Liver (tissue), 3 donors: ENCODE data around the gene MTHFD2L.

Experiments
- EGR1 ChIP-seq, 2 donors: IDR thresholded peaks; 2 replicates each; pipeline ENCODE4 v1.6.1; 2016 to 2018; ENCODE audit warnings: antibody characterized with exemption in 2 of 2, low read depth in 2 of 2
- JUND ChIP-seq, 2 donors: IDR thresholded peaks; 2 replicates each; pipeline ENCODE4 v1.6.1; 2016; ENCODE audit warnings: antibody characterized with exemption in 2 of 2
- RAD21 ChIP-seq, 2 donors: IDR thresholded peaks; 2 replicates each; pipeline ENCODE4 v1.6.1; 2016; ENCODE audit warnings: antibody characterized with exemption in 2 of 2, mild to moderate bottlenecking in 2 of 2
- SP1 ChIP-seq: IDR thresholded peaks from 2 replicates; pipeline ENCODE4 v1.6.1; 2018; ENCODE audit warnings: antibody characterized with exemption, mild to moderate bottlenecking
- TAF1 ChIP-seq: conservative IDR thresholded peaks from 2 replicates; pipeline ENCODE4 v1.6.1; 2016; ENCODE audit warnings: antibody characterized with exemption, mild to moderate bottlenecking
- YY1 ChIP-seq: IDR thresholded peaks from 2 replicates; pipeline ENCODE4 v1.6.1; 2016; ENCODE audit warnings: antibody characterized with exemption, mild to moderate bottlenecking
- TF ChIP-seq, protein P1 (sequence below): fragments of 150-350 bp; IDR thresholded peaks from 2 replicates; pipeline ENCODE4 v1.5.1; 2017; ENCODE audit warnings: improper control_type of control experiment, low read depth, low read length; ENCODE audit not compliant: missing input control
- TF ChIP-seq, protein P2 (sequence below): IDR thresholded peaks from 2 replicates; pipeline ENCODE4 v1.6.1; 2016; ENCODE audit warnings: antibody characterized with exemption, mild to moderate bottlenecking
- TF ChIP-seq, protein P3 (sequence below): IDR thresholded peaks from 2 replicates; pipeline ENCODE4 v1.6.1; 2016; ENCODE audit warnings: antibody characterized with exemption
- donor health status: healthy.
- donor health status: healthy.

DNA sequence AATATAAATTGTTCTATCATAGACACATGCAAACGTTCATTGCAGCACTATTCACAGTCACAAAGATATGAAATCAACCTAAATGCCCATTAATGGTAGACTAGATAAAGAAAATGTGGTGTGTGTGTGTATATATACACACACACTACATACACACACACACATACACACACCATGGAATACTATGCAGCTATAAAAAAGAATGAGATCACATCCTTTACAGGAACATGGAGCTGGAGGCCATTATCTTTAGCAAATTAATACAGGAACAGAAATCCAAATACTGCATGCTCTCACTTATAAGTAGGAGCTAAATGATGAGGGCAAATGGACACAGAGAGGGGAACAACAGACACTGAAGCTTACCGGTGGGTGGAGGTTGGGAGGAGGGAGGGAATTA, 65.2 kb downstream of the MTHFD2L start:
- TF ChIP-seq, protein P1, sequence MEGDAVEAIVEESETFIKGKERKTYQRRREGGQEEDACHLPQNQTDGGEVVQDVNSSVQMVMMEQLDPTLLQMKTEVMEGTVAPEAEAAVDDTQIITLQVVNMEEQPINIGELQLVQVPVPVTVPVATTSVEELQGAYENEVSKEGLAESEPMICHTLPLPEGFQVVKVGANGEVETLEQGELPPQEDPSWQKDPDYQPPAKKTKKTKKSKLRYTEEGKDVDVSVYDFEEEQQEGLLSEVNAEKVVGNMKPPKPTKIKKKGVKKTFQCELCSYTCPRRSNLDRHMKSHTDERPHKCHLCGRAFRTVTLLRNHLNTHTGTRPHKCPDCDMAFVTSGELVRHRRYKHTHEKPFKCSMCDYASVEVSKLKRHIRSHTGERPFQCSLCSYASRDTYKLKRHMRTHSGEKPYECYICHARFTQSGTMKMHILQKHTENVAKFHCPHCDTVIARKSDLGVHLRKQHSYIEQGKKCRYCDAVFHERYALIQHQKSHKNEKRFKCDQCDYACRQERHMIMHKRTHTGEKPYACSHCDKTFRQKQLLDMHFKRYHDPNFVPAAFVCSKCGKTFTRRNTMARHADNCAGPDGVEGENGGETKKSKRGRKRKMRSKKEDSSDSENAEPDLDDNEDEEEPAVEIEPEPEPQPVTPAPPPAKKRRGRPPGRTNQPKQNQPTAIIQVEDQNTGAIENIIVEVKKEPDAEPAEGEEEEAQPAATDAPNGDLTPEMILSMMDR = no peak
- TF ChIP-seq JUND (IDR thresholded peaks at IDR 0.05) = no peak
- TF ChIP-seq, protein P2, sequence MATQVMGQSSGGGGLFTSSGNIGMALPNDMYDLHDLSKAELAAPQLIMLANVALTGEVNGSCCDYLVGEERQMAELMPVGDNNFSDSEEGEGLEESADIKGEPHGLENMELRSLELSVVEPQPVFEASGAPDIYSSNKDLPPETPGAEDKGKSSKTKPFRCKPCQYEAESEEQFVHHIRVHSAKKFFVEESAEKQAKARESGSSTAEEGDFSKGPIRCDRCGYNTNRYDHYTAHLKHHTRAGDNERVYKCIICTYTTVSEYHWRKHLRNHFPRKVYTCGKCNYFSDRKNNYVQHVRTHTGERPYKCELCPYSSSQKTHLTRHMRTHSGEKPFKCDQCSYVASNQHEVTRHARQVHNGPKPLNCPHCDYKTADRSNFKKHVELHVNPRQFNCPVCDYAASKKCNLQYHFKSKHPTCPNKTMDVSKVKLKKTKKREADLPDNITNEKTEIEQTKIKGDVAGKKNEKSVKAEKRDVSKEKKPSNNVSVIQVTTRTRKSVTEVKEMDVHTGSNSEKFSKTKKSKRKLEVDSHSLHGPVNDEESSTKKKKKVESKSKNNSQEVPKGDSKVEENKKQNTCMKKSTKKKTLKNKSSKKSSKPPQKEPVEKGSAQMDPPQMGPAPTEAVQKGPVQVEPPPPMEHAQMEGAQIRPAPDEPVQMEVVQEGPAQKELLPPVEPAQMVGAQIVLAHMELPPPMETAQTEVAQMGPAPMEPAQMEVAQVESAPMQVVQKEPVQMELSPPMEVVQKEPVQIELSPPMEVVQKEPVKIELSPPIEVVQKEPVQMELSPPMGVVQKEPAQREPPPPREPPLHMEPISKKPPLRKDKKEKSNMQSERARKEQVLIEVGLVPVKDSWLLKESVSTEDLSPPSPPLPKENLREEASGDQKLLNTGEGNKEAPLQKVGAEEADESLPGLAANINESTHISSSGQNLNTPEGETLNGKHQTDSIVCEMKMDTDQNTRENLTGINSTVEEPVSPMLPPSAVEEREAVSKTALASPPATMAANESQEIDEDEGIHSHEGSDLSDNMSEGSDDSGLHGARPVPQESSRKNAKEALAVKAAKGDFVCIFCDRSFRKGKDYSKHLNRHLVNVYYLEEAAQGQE = no peak
- no peak for TF ChIP-seq YY1
- no peak for TF ChIP-seq SP1
- no peak for TF ChIP-seq RAD21 (IDR thresholded peaks at IDR 0.05)
- TF ChIP-seq TAF1 = no peak
- TF ChIP-seq EGR1 (IDR thresholded peaks at IDR 0.05; ENCODE audit: low read depth in 2 of 2) = no peak
- TF ChIP-seq, protein P3, sequence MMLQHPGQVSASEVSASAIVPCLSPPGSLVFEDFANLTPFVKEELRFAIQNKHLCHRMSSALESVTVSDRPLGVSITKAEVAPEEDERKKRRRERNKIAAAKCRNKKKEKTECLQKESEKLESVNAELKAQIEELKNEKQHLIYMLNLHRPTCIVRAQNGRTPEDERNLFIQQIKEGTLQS = no peak
